Natural killer cell (primary cell): Measurements from ENCODE around the gene ARID1B. TPM values are rescaled to one million over a fixed set of nuclear protein-coding genes. Genes with fewer than 3 reads are reported as not detected.

Experiments
- ATAC-seq, 3 donors: fragments of 150-1000 bp in 2 of 3; fragments of 200-7000 bp in 1 of 3; cut with Tn5 transposase; 1 replicate in 1 of 3; 2 replicates in 2 of 3; pipeline ENCODE4 v1.10.0; 2021; ENCODE audit warnings: mild to moderate bottlenecking in 2 of 3, moderate library complexity in 2 of 3
- DNase-seq, 2 donors: peaks; one replicate each; pipeline versions ENCODE4 v3.0.0 to v3.0.0-alpha.2; 2013 to 2021; ENCODE audit warnings: mixed read lengths in 1 of 2
- H3K27ac ChIP-seq: one replicate; pipeline ENCODE4 v1.5.1; 2013; ENCODE audit warnings: mild to moderate bottlenecking, low read length
- H3K27me3 ChIP-seq: one replicate; pipeline ENCODE4 v1.6.1; 2013; ENCODE audit warnings: low read length; ENCODE audit not compliant: control insufficient read depth, insufficient read depth
- H3K36me3 ChIP-seq: one replicate; pipeline ENCODE4 v1.6.1; 2013; ENCODE audit warnings: low read length; ENCODE audit not compliant: control insufficient read depth, insufficient read depth
- H3K4me1 ChIP-seq: one replicate; pipeline ENCODE4 v1.6.1; 2013; ENCODE audit warnings: low read length; ENCODE audit not compliant: control insufficient read depth, insufficient read depth
- H3K4me3 ChIP-seq: one replicate; pipeline ENCODE4 v1.5.1; 2013; ENCODE audit warnings: low read length
- H3K9me3 ChIP-seq: one replicate; pipeline ENCODE4 v1.6.1; 2013; ENCODE audit warnings: low read length; ENCODE audit not compliant: control insufficient read depth, insufficient read depth
- H3K27ac Mint-ChIP-seq, 2 donors: one replicate each; pipeline ENCODE4 v1.8.0; 2022; ENCODE audit warnings: mild to moderate bottlenecking in 2 of 2, mixed read lengths in 2 of 2, moderate library complexity in 1 of 2
- H3K27me3 Mint-ChIP-seq, 2 donors: one replicate each; pipeline ENCODE4 v1.8.0; 2022; ENCODE audit warnings: low read depth in 2 of 2, mixed read lengths in 2 of 2
- H3K36me3 Mint-ChIP-seq: one replicate; pipeline ENCODE4 v1.8.0; 2022; ENCODE audit warnings: mixed read lengths
- H3K4me1 Mint-ChIP-seq, 2 donors: one replicate each; pipeline ENCODE4 v1.8.0; 2022; ENCODE audit warnings: mixed read lengths in 2 of 2
- H3K4me3 Mint-ChIP-seq: one replicate; pipeline ENCODE4 v1.8.0; 2022; ENCODE audit warnings: mild to moderate bottlenecking, moderate library complexity, mixed read lengths
- H3K9me3 Mint-ChIP-seq, 2 donors: one replicate each; pipeline ENCODE4 v1.8.0; 2022; ENCODE audit warnings: mixed read lengths in 2 of 2
- WGBS: methylation state at CpG from one replicate; pipeline ENCODE4 v1.1.7; 2013; ENCODE audit warnings: missing lambda C conversion rate; ENCODE audit not compliant: insufficient coverage; 5-methylcytosine and 5-hydroxymethylcytosine counted together
- intact Hi-C: fragments of 100-400 bp; cut with micrococcal nuclease; formaldehyde crosslinking; loops from one replicate; pipeline ENCODE4 v1.14.2; 2022
- total RNA-seq, 4 donors: library from RNA; stranded (reverse); fragments of 120-200 nt in 1 of 4; gene quantifications; one replicate each; pipeline versions ENCODE4 v1.2.3 to v1.2.4, GENCODE V29; 2013 to 2022
- TF ChIP-seq, protein P1 (sequence below): fragments of 200-600 bp; IDR thresholded peaks from one replicate; pipeline ENCODE4 v1.8.0; 2022; ENCODE audit warnings: antibody characterized with exemption

ARID1B gene
- total RNA-seq, 3 donors from 2014 or later (not counting 1 experiment from before 2014, with no cell fraction given) = 180 to 201 (median 189) TPM

DNA sequence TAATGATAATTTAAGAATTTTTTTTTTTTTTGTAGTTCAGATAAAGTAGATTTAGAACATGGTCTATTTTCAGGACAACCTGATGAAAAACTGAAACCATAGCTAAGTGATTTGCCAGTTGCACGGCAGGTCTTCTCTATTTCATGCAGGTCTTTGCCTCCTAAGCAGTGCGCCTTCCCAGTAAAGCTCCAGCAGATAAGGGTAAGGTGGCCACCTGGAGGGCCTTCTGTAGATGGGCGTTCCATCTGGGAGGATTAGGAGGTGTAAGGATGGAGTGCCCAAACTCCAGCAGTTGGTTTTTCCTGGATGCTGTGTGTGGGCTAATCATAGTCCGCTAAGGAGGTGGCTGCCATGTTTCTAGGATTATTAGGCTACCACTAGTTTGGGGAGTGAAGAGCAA is 107.1 kb downstream of the ARID1B start:
- ATAC-seq = no peak
- H3K4me3 Mint-ChIP-seq = peak overlapping the region; percentile 26
- Histone ChIP-seq H3K36me3 (no peaks in the 10 kb centered on the region), H3K4me3 (no peak overlapping the region), H3K4me1 (peaks cover 21% of the 10 kb centered on the region), H3K27me3 (no peaks in the 10 kb centered on the region), H3K27ac (no peak overlapping the region), H3K9me3 (no peaks in the 10 kb centered on the region)
- H3K36me3 Mint-ChIP-seq = no peaks in the 10 kb centered on the region
- H3K9me3 Mint-ChIP-seq = no peaks in the 10 kb centered on the region
- H3K4me1 Mint-ChIP-seq = peaks cover 70 to 77% of the 10 kb centered on the region in 2 donors
- 90% methylated on average over 4 of the region's 4 CpGs for WGBS
- intact Hi-C loops = no loop called here
- H3K27me3 Mint-ChIP-seq = no peaks in the 10 kb centered on the region
- no peak for DNase-seq
- TF ChIP-seq, protein P1, sequence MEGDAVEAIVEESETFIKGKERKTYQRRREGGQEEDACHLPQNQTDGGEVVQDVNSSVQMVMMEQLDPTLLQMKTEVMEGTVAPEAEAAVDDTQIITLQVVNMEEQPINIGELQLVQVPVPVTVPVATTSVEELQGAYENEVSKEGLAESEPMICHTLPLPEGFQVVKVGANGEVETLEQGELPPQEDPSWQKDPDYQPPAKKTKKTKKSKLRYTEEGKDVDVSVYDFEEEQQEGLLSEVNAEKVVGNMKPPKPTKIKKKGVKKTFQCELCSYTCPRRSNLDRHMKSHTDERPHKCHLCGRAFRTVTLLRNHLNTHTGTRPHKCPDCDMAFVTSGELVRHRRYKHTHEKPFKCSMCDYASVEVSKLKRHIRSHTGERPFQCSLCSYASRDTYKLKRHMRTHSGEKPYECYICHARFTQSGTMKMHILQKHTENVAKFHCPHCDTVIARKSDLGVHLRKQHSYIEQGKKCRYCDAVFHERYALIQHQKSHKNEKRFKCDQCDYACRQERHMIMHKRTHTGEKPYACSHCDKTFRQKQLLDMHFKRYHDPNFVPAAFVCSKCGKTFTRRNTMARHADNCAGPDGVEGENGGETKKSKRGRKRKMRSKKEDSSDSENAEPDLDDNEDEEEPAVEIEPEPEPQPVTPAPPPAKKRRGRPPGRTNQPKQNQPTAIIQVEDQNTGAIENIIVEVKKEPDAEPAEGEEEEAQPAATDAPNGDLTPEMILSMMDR = no peak
- H3K27ac Mint-ChIP-seq = peak overlapping the region in 1 of 2 donors; percentile 60

DNA sequence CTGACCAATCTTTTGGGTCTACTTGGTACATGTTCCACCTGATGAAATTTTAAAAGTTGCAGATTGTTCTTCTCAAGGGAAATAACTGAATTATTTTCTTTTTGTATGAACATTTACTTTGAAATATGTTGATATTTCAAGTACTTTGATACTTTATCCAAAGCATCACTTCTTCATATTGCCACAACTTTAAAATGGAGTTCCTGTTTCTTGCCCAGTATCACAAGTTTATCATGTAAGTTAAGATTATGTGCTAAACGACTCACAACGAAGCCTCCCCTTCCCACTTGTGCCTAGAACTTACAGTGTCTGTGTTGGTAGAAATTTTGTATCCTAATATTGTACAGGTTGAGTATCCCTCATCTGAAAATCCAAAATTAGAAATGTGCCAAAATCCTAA is 108.4 kb downstream of the ARID1B start:
- DNase-seq (no peak), ATAC-seq (no peak)
- Histone ChIP-seq H3K4me3 (no peak overlapping the region), H3K27me3 (no peaks in the 10 kb centered on the region), H3K36me3 (no peaks in the 10 kb centered on the region), H3K4me1 (peaks cover 21% of the 10 kb centered on the region), H3K9me3 (no peaks in the 10 kb centered on the region), H3K27ac (no peak overlapping the region)
- Mint-ChIP-seq H3K4me1 (peaks cover 70 to 78% of the 10 kb centered on the region in 2 donors), H3K36me3 (no peaks in the 10 kb centered on the region), H3K27me3 (no peaks in the 10 kb centered on the region), H3K27ac (no peak overlapping the region), H3K9me3 (no peaks in the 10 kb centered on the region), H3K4me3 (no peak overlapping the region)
- WGBS = 60% methylated on average over 2 of the region's 2 CpGs
- TF ChIP-seq, protein P1 = no peak
- intact Hi-C loops = no loop called here

DNA sequence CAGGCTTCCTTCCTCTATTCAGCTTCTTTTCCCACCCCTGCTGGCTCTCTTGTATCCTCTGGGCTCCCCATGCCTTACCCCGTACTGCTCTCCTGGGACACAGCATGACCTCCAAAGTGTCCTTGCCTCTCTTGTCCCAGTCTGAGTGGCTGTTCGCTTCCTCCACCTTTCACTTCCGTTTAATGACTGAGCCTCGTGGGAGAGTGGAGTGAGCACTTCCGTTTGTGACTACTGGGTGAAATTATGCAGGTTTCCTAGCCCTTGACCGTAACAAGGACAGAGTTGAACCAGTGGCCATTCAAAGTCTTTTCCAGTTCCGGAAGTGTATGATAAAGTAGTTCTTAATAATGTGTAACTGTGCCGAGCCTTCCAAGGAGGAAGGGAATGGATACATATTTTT is 109.2 kb downstream of the ARID1B start:
- Mint-ChIP-seq H3K27ac (peak overlapping the region; percentile 4 to 60), H3K27me3 (no peaks in the 10 kb centered on the region), H3K4me1 (peaks cover 78 to 85% of the 10 kb centered on the region in 2 donors), H3K36me3 (no peaks in the 10 kb centered on the region), H3K4me3 (no peak overlapping the region), H3K9me3 (no peaks in the 10 kb centered on the region)
- H3K27ac ChIP-seq = no peak overlapping the region
- 55% methylated on average over 6 of the region's 8 CpGs for WGBS
- H3K36me3 ChIP-seq = no peaks in the 10 kb centered on the region
- ATAC-seq (peak in 1 of 3 donors; percentile 23), DNase-seq (no peak)
- peaks cover 21% of the 10 kb centered on the region for H3K4me1 ChIP-seq
- H3K9me3 ChIP-seq = no peaks in the 10 kb centered on the region
- intact Hi-C loops = no loop called here
- H3K4me3 ChIP-seq = no peak overlapping the region
- H3K27me3 ChIP-seq = no peaks in the 10 kb centered on the region
- TF ChIP-seq, protein P1 = no peak

DNA sequence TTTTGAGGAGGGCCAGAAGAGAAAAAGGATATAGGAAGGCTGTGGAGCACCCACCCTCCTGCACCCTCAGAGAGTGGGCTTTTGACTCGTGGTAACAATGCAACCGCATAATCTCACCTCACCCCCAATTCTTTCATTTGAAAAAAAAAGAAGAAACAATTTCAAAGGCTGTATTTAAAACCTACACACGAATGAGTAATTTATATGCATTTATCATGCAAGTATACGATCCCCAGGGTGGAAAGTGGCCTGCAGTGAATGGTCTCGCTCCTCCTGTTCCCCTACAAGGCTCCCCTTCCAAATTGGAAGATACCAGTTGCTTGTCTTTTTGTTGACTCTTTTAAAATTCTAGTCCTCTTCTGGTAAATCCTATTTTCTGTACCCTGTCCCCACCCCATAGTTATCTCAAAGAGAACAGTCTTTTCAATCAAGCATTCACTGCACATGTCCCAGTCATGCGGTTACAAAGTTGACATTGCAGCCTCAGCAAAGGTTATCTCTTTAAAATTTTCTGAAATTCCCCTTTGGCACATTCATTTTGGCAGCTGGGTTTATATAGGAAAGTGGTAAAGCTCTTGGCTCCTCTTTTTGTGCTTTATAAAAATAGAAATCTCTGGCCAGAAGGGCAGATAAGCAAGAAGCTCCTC is 110.6 kb downstream of the ARID1B start:
- peak in 1 of 3 donors; percentile 37 for ATAC-seq
- peak overlapping the region; percentile 25 for H3K4me3 Mint-ChIP-seq
- H3K36me3 Mint-ChIP-seq = no peaks in the 10 kb centered on the region
- peaks cover 74 to 83% of the 10 kb centered on the region in 2 donors for H3K4me1 Mint-ChIP-seq
- Histone ChIP-seq H3K36me3 (no peaks in the 10 kb centered on the region), H3K4me3 (no peak overlapping the region), H3K27me3 (no peaks in the 10 kb centered on the region), H3K4me1 (peaks cover 21% of the 10 kb centered on the region), H3K27ac (no peak overlapping the region), H3K9me3 (no peaks in the 10 kb centered on the region)
- WGBS = 80% methylated on average over 6 of the region's 6 CpGs
- H3K27me3 Mint-ChIP-seq = no peaks in the 10 kb centered on the region
- TF ChIP-seq, protein P1 = no peak
- intact Hi-C loops = no loop called here
- peak overlapping the region; percentile 35 to 79 for H3K27ac Mint-ChIP-seq
- no peaks in the 10 kb centered on the region for H3K9me3 Mint-ChIP-seq
- DNase-seq = no peak
